A673 (cell line): ENCODE data around the gene NAGS.

ENCODE experiments used
- EZH2 ChIP-seq: fragments of 200-600 bp; sonication (generic); IDR thresholded peaks from 2 replicates; pipeline ENCODE4 v1.6.1; 2017; ENCODE audit warnings: borderline replicate concordance, low read depth, mild to moderate bottlenecking, mixed read lengths, antibody characterized with exemption, low read length; ENCODE audit not compliant: poor library complexity, severe bottlenecking
- TF ChIP-seq, protein P1 (sequence below): fragments of 300-800, 200-600 bp; sonication (generic); conservative IDR thresholded peaks from 2 replicates; pipeline ENCODE4 v1.5.1; 2017; ENCODE audit warnings: low read depth, mild to moderate bottlenecking, antibody characterized with exemption, low read length, moderate library complexity, mixed read lengths

- TF ChIP-seq, protein P1, sequence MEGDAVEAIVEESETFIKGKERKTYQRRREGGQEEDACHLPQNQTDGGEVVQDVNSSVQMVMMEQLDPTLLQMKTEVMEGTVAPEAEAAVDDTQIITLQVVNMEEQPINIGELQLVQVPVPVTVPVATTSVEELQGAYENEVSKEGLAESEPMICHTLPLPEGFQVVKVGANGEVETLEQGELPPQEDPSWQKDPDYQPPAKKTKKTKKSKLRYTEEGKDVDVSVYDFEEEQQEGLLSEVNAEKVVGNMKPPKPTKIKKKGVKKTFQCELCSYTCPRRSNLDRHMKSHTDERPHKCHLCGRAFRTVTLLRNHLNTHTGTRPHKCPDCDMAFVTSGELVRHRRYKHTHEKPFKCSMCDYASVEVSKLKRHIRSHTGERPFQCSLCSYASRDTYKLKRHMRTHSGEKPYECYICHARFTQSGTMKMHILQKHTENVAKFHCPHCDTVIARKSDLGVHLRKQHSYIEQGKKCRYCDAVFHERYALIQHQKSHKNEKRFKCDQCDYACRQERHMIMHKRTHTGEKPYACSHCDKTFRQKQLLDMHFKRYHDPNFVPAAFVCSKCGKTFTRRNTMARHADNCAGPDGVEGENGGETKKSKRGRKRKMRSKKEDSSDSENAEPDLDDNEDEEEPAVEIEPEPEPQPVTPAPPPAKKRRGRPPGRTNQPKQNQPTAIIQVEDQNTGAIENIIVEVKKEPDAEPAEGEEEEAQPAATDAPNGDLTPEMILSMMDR, result no peak
- TF ChIP-seq EZH2, result no peak
These were observed 41.1 kb downstream of the NAGS start for GRCh38 chr17:44045486-44045885.
